NCI-H2107 treated with DMSO at 0.1 percent for 48 hours (cell line): ENCODE data around the gene SEC14L5.

Experiments
- DNase-seq: peaks from one replicate; lab custom pipeline; 2025; ENCODE audit not compliant: unreplicated experiment; lab: John Stamatoyannopoulos, UW

SEC14L5 gene

GRCh38 chr16:5010576-5011329 lies 52.6 kb downstream of the SEC14L5 start:
- DNase-seq: no peak

- no peak for DNase-seq
These were observed 53.5 kb downstream of the SEC14L5 start for GRCh38 chr16:5011637-5012036.

GRCh38 chr16:5012887-5013286 lies 54.8 kb downstream of the SEC14L5 start:
- no peak for DNase-seq

GRCh38 chr16:5015351-5015750 lies 57.2 kb downstream of the SEC14L5 start:
- no peak for DNase-seq

DNA sequence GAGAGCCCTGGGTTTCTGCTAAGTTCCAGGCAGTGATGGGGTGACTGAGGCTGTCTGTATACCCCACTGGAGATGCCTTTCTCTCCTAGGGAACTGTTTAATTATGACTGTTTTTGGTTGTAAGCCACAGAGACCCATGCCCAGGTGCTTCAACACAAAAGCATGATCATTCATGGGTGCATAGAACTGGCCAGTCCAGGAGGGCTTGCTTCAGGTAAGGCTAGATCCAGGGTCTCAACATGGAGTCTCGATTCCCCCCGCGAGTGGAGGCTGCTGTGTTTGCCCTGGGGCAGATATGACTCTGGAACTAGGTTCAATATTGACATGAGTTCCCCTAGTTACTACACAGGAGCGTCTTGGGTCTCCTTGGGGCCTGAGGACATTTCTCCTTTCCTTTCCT lies 57.8 kb downstream of the SEC14L5 start:
- DNase-seq: no peak

DNA sequence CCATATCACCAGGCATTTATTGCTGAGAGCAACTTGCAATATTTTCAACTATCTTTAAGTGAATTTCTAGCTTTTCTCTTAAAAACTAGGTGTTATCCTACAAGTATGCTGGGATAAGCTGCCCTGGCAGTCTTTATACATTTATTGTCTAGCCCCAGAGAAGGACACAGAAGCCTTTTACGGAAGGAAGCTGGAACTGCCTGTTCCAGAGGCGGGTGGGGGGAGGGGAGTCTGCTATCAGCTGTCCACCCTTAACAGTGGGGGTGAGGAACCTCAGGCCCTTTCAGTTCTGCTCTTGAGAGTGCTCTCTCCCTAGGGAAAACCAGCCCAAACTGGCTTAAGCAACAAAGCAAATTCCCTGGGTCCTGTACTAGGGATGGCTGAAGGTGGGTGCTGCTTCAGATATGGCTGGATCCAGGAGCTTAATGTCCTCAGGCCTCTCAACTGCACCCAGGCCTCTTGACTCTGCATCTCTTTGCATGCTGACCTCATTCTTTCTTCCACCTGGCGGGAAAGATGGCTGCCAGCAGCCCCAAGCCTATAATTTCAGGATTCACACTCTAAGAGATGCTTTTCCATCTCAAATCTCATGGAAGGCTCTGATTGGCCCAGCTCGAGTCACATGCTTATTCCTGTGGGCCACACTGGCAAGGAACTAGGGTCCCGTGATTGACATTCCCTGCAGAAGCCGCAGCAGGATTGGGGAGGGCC lies 59.0 kb downstream of the SEC14L5 start:
- no peak for DNase-seq

DNA sequence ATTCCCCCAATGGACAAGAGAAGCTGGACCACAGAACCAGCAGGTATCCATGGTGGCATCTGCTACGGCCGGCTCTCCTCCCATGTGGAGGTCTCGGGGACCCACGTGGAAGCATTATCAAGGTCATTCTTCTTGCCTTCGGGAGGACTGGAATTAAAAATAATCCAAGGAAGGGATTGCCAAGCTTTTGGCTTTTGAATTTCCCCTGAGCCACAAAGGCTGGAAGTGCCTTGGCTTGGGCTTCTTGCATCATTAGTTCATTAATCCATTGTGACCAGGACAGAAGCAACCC lies 59.5 kb downstream of the SEC14L5 start:
- DNase-seq: no peak

DNA sequence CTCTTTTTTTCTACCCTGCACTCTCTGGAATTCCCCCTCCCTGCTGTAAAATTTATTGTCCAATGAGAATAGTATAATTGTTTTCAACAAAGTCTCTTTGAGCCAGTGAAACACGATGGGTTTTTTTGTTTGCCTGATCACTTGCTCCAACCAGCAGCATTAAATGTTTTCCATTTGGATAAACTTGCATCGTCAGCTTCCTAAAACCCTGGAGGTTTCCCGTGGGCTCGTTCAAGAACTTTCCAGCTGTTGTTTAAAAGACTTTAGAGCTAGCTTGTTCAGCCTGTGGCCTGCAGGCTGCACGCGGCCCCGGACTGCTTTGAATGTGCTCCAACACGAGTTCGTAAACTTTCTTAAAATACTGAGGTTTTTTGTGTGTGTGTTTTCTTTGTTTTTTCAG lies 60.7 kb downstream of the SEC14L5 start:
- no peak for DNase-seq

GRCh38 chr16:5019775-5020174 lies 61.6 kb downstream of the SEC14L5 start:
- DNase-seq: peak; percentile 4

DNA sequence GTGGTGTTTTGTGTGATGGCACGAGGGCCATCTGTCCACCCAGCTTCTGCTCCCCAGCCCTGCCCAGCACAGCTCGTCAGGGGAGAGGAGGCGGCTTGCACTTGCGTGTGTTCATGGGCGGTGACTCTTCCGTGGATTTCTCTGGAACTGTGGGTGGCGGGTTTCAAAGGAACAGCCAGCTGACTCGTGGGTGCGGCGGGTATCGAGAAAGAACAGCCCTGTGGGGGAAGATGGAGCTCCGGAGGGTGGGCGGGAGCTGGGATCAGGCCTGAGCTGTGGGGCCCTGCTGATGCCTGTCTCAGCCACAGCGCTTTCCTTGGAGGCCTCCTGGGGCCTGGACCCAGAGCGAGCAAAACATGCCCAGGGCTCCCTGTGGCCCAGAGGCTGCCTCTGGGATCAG lies 62.4 kb downstream of the SEC14L5 start:
- DNase-seq: no peak

DNA sequence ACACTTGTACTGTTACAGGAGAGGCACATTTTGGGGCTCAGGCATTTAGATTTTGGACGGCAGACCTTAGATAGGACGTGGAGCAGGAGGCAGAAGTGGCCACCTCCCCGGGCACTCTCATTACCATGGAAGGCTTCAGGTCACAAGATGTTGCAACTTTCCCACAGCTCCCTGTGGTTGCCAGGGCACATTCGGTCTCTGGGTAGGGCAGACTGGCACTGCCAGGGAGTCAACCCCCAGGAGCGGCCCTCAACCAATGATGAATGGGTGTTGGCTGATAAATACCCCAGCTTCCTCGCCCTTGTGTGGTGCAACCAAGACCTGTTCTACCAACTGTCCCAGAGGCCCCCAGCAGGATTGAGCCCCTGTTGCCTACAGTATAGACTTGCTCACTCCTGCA lies 64.4 kb downstream of the SEC14L5 start:
- DNase-seq: no peak

DNA sequence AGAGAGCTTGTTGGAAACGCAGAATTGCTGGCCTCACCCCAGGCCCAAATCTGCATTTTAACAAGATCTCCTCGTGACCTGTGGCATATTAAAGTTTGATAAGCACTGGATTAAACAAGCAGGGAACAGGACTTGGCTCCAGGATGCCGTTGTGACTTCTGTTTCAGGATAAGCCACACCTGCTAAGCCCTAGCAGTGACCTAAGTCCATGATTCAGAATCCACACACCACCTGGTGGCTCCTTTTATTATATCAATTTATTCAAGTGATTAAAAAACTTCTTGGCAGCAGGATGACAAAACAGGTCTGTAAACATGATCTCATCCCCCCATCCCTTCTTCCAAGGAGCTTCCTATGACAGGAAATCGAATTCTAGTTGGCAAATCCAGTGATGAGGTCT lies 66.5 kb downstream of the SEC14L5 start:
- peak; percentile 79 for DNase-seq

- peak; percentile 16 for DNase-seq
These were observed 67.1 kb downstream of the SEC14L5 start for GRCh38 chr16:5025171-5025632.

DNA sequence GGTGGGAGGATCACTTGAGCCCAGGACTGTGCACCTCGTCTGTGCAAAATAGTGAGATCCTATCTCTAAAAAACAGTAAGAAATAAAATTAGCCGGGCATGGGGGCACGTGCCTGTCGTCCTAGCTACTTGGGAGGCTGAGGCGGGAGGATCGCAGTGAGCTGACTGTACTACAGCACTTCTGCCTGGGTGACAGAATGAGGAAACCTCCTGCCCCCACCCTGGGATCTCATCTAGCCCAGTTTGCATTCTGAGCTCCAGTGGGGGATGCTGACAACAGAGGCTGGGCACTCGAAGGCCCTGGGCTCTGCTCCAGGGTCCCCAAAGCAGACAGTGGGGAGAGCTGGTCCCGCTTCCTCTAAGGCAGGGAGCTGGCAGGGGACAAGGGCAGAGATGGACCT lies 68.5 kb downstream of the SEC14L5 start:
- no peak for DNase-seq

GRCh38 chr16:5027086-5027485 lies 69.0 kb downstream of the SEC14L5 start:
- DNase-seq: no peak

GRCh38 chr16:5027575-5028235 lies 69.6 kb downstream of the SEC14L5 start:
- no peak for DNase-seq

DNA sequence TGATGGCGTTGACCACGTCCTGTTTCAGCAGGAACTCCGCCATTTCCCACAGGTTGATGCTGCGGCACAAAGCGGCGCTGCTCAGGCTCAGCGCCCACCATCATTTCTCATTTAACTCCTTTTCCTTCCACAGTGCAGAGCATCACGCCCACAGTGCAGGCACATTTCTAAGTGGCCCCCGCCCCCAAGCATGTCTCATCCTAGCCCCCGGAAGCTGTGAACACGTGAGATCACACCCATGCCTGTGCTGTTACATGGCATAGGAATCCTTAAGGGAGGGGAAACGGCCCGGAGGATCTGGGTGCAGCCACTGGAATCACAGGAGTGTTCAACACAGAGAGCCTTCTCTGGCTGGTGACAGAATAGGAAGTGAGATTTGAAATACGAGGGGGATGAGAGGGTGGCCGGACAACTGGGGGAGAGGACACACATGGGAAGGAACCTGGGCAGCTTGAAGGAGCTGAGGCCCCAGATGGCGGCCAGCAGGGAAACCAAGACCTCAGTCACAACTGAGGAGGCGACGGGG lies 70.9 kb downstream of the SEC14L5 start:
- no peak for DNase-seq

DNA sequence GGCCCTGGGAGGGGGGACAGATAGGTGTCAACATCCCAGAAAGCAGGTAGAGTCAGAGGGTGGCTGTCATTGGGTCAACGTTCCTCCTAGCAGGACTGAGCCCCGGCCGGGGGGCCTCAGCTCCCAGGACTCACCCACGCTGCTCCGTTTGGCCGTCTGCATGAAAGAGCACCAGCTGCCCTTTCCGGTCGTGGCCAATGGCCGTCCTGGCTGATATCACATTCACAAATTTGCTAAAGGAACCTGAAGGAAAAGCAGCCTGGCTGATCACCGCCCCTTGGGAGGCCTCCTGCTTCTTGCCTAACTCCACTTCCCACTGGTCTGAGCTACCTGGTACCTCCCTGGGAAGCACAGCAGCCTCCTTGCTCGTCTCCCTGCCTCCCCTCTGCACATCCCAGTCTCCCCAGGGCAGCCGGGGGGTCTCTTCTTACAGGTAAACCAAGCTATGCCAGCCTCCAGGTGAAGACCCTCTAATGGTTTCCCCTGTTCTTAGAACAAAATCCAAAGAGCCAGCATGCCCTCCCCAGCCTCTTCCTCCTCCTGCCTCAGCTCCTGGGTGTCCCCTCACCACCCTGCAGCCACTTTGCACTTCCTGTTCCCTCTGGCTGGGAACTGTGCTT lies 72.2 kb downstream of the SEC14L5 start:
- DNase-seq: no peak

GRCh38 chr16:5031601-5032000 lies 73.5 kb downstream of the SEC14L5 start:
- DNase-seq: no peak

DNA sequence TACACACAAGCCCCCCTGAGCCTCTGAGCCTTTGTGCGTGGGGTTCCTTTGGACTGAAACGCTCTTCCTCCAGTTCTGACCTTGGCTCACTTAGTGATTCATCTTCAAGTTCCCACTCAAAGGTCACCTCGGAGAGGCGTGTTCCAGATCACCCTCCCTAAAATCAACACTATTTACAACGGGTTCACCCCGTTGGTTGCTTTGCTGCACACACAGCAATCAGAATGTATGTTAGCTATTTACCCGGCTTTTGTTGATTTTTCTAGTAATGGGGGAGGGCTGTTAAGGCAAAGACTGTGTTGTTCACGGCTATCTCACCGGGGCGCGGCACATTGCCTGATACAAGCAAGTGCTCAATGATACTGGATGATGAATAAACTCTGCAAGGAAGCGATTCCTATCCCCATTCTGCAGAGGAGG lies 74.6 kb downstream of the SEC14L5 start:
- no peak for DNase-seq
